HepG2 (cell line): ENCODE measurements around the gene RSPRY1.

Experiments
- CEBPG ChIP-seq: IDR thresholded peaks from 2 replicates; pipeline ENCODE4 v1.6.1; 2016
- RFXANK ChIP-seq: IDR thresholded peaks from 2 replicates; pipeline ENCODE4 v1.6.1; 2016

- TF ChIP-seq RFXANK (CRISPR knock-in tag) (no peak), CEBPG (CRISPR knock-in tag) (no peak)
These were observed 80.6 kb downstream of the RSPRY1 start for GRCh38 chr16:57266531-57267260.
